Activated naive CD4-positive, alpha-beta T cell treated with anti-CD3 and anti-CD28 coated beads, Interleukin-2, amount 10 ng/mL, durations not matched to agents 7 days and 5 days (primary cell): ENCODE results near the gene CD151.

ENCODE experiments used
- CTCF ChIA-PET: fragments of 350-600 bp; sonication (Branson Sonifier 250); formaldehyde crosslinking; loops from one replicate; lab custom pipeline; 2021; ENCODE audit warnings: antibody characterized with exemption; lab: Charles Lee
- DNase-seq: peaks from one replicate; pipeline ENCODE4 v3.0.0-alpha.2; 2020
- H3K27ac Mint-ChIP-seq: one replicate; pipeline ENCODE4 v1.8.0; 2021; ENCODE audit warnings: mild to moderate bottlenecking, moderate library complexity, mixed read lengths
- H3K27me3 Mint-ChIP-seq: one replicate; pipeline ENCODE4 v1.8.0; 2021; ENCODE audit warnings: mild to moderate bottlenecking, mixed read lengths
- H3K36me3 Mint-ChIP-seq: one replicate; pipeline ENCODE4 v1.8.0; 2021; ENCODE audit warnings: mixed read lengths
- H3K4me1 Mint-ChIP-seq: one replicate; pipeline ENCODE4 v1.8.0; 2021; ENCODE audit warnings: mixed read lengths
- H3K4me3 Mint-ChIP-seq: one replicate; pipeline ENCODE4 v1.8.0; 2021; ENCODE audit warnings: mild to moderate bottlenecking, moderate library complexity, mixed read lengths
- H3K9me3 Mint-ChIP-seq: one replicate; pipeline ENCODE4 v1.8.0; 2021; ENCODE audit warnings: mixed read lengths

CD151 gene

GRCh38 chr11:876545-876944 lies 43.8 kb downstream of the CD151 start:
- Mint-ChIP-seq H3K27ac (no peak overlapping the region), H3K36me3 (peaks cover 1% of the 10 kb centered on the region)
- CTCF ChIA-PET = no interaction called here

DNA sequence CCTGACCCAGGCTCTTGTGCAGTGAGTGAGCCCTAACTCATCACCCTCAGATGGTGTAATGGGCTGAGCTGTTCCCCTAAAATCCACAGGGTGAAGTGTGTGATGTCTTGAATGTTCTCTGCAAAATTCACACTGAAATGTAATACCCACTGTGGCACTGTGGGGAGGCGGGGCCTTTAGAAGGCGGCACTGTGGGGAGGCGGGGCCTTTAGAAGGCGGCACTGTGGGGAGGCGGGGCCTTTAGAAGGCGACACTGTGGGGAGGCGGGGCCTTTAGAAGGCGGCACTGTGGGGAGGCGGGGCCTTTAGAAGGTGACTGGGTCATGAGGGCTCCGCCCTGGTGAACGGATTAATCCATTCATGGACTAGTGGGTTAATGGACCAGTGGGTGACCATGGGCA lies 44.8 kb downstream of the CD151 start:
- Mint-ChIP-seq H3K27me3 (no peaks in the 10 kb centered on the region), H3K27ac (no peak overlapping the region), H3K9me3 (no peaks in the 10 kb centered on the region), H3K4me1 (no peaks in the 10 kb centered on the region), H3K4me3 (no peak overlapping the region), H3K36me3 (peaks cover 6% of the 10 kb centered on the region)
- CTCF ChIA-PET = no interaction called here
- peak; percentile 44 for DNase-seq

More at GRCh38 chr11:876545-876944, 43.8 kb downstream of the CD151 start:
- no peak for DNase-seq
- H3K27me3 Mint-ChIP-seq = no peaks in the 10 kb centered on the region
- no peak overlapping the region for H3K4me3 Mint-ChIP-seq
- H3K4me1 Mint-ChIP-seq = no peaks in the 10 kb centered on the region
- no peaks in the 10 kb centered on the region for H3K9me3 Mint-ChIP-seq

DNA sequence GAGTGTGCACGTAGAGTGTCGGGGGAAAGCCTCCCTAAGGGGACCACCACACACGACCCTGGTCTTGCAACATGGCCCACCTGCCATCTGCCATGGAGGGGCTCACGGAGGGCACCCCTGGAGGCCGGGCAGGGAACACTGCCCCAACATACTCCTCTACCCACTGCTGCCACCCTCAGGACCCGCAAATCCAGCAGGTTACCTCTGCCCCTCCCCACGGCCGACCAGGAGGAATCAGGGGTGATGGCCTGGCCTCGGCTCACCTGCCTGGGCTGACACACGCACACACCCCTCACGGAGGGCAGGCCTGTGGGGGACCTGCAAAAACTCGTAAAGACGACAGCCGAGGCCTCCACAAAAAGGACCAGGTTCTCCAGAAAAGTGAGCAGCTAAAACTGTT lies 47.7 kb downstream of the CD151 start:
- peaks cover 7% of the 10 kb centered on the region for H3K36me3 Mint-ChIP-seq
- DNase-seq = no peak
- CTCF ChIA-PET = no interaction called here
- no peaks in the 10 kb centered on the region for H3K9me3 Mint-ChIP-seq
- H3K27ac Mint-ChIP-seq = no peak overlapping the region
- H3K4me1 Mint-ChIP-seq = no peaks in the 10 kb centered on the region
- H3K4me3 Mint-ChIP-seq = no peak overlapping the region
- H3K27me3 Mint-ChIP-seq = no peaks in the 10 kb centered on the region

GRCh38 chr11:882596-882995 lies 49.8 kb downstream of the CD151 start:
- Mint-ChIP-seq H3K4me1 (no peaks in the 10 kb centered on the region), H3K27me3 (no peaks in the 10 kb centered on the region), H3K9me3 (no peaks in the 10 kb centered on the region), H3K36me3 (peaks cover 7% of the 10 kb centered on the region), H3K27ac (peak overlapping the region; percentile 38), H3K4me3 (no peak overlapping the region)
- CTCF ChIA-PET = no interaction called here
- no peak for DNase-seq

DNA sequence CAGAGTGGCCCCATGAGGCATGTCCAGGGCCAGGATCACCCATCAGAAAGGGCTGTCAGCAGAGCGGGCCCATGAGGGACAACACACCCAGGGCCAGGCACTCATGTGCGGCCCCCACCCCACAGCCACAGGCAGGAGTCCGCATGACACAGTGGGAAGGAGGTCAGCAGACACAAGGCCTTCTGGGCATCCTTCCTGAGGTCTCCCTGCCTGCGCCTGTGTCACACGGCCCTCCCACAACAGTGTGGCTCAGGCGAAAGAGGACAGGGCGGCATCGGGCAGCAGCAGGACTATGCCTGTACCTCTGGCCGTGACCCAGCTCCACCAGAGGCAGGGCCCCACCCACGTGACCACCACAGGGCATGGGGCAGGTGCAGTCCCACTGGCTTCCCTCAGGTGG lies 50.8 kb downstream of the CD151 start:
- Mint-ChIP-seq H3K36me3 (peaks cover 5% of the 10 kb centered on the region), H3K4me1 (no peaks in the 10 kb centered on the region), H3K9me3 (no peaks in the 10 kb centered on the region), H3K4me3 (no peak overlapping the region), H3K27ac (no peak overlapping the region), H3K27me3 (no peaks in the 10 kb centered on the region)
- DNase-seq = no peak
- CTCF ChIA-PET = no interaction called here

GRCh38 chr11:884578-885070 lies 51.9 kb downstream of the CD151 start:
- H3K4me3 Mint-ChIP-seq = no peak overlapping the region
- H3K4me1 Mint-ChIP-seq = no peaks in the 10 kb centered on the region
- peaks cover 5% of the 10 kb centered on the region for H3K36me3 Mint-ChIP-seq
- DNase-seq = no peak
- CTCF ChIA-PET = no interaction called here
- H3K27me3 Mint-ChIP-seq = no peaks in the 10 kb centered on the region
- H3K9me3 Mint-ChIP-seq = no peaks in the 10 kb centered on the region
- H3K27ac Mint-ChIP-seq = no peak overlapping the region

- no peak for DNase-seq
- CTCF ChIA-PET = no interaction called here
- Mint-ChIP-seq H3K4me3 (no peak overlapping the region), H3K36me3 (peaks cover 5% of the 10 kb centered on the region), H3K4me1 (no peaks in the 10 kb centered on the region), H3K27ac (no peak overlapping the region), H3K27me3 (no peaks in the 10 kb centered on the region), H3K9me3 (no peaks in the 10 kb centered on the region)
These were observed 53.8 kb downstream of the CD151 start for GRCh38 chr11:886568-886967.

GRCh38 chr11:887589-887988 lies 54.8 kb downstream of the CD151 start:
- Mint-ChIP-seq H3K27me3 (no peaks in the 10 kb centered on the region), H3K27ac (no peak overlapping the region), H3K9me3 (no peaks in the 10 kb centered on the region), H3K36me3 (peaks cover under 1% of the 10 kb centered on the region), H3K4me1 (no peaks in the 10 kb centered on the region), H3K4me3 (no peak overlapping the region)
- CTCF ChIA-PET = no interaction called here
- DNase-seq = no peak
